Left lung (tissue), 10 donors: ENCODE results near the gene CDKN2AIP. TPM values are rescaled to one million over a fixed set of nuclear protein-coding genes. Genes with fewer than 3 reads are reported as not detected.

Experiments used
- ATAC-seq: fragments of 200-7000 bp; cut with Tn5 transposase; one replicate; pipeline ENCODE4 v1.9.1; 2020; ENCODE audit warnings: moderate library complexity
- DNase-seq, 4 donors: peaks; one replicate each; pipeline ENCODE4 v3.0.0-alpha.2; 2013 to 2020
- H3K27ac ChIP-seq, 2 donors: fragments of 200-600 bp; sonication (generic) in 1 of 2; one replicate each; pipeline versions ENCODE4 v1.5.0 to v1.8.0; 2020 to 2021
- H3K27me3 ChIP-seq, 2 donors: fragments of 200-600 bp; sonication (generic) in 1 of 2; one replicate each; pipeline versions ENCODE4 v1.5.0 to v1.8.0; 2020 to 2021
- H3K36me3 ChIP-seq, 2 donors: fragments of 200-600 bp; sonication (generic) in 1 of 2; one replicate each; pipeline versions ENCODE4 v1.5.0 to v1.8.0; 2020 to 2021
- H3K4me1 ChIP-seq, 2 donors: fragments of 200-600 bp; one replicate each; pipeline ENCODE4 v1.8.0; 2021
- H3K4me3 ChIP-seq, 2 donors: fragments of 200-600 bp; sonication (generic) in 1 of 2; one replicate each; pipeline versions ENCODE4 v1.5.0 to v1.8.0; 2020 to 2021; ENCODE audit warnings: mild to moderate bottlenecking in 1 of 2
- H3K9me3 ChIP-seq, 2 donors: fragments of 200-600 bp; sonication (generic) in 1 of 2; one replicate each; pipeline versions ENCODE4 v1.5.0 to v1.8.0; 2020 to 2021
- intact Hi-C, 2 donors: fragments of 100-400 bp; cut with DNase I; formaldehyde crosslinking; loops; one replicate each; pipeline versions ENCODE4 v1.11.2 to v1.14.2; 2022
- polyA plus RNA-seq, 6 donors: library from polyadenylated mRNA; unstranded; fragments of 120-200 nt; gene quantifications; one replicate each; pipeline ENCODE4 v1.2.1, GENCODE V29; 2013; ENCODE audit not compliant: insufficient read length in 6 of 6
- total RNA-seq, 2 donors: library from RNA; stranded (reverse); fragmentation: NEBNext Ultra II Directional; extraction: Animal tissue kit (Norgen Biotek cat#: 25700); gene quantifications; one replicate each; pipeline ENCODE4 v1.2.1, GENCODE V29; 2021
- TF ChIP-seq, protein P1 (sequence below), 2 donors: fragments of 200-600 bp; sonication (generic) in 1 of 2; IDR thresholded peaks; one replicate each; pipeline versions ENCODE4 v1.5.0 to v1.8.0; 2021; ENCODE audit warnings: antibody characterized with exemption in 2 of 2
- donor health status: DM: no; HTN: yes; CAD: no.
- donor health status: DM: no; HTN: no; CAD: no.

Gene CDKN2AIP
- total and polyA plus RNA-seq, 8 donors, result 10.1 to 33.3 (median 30.5) TPM

DNA sequence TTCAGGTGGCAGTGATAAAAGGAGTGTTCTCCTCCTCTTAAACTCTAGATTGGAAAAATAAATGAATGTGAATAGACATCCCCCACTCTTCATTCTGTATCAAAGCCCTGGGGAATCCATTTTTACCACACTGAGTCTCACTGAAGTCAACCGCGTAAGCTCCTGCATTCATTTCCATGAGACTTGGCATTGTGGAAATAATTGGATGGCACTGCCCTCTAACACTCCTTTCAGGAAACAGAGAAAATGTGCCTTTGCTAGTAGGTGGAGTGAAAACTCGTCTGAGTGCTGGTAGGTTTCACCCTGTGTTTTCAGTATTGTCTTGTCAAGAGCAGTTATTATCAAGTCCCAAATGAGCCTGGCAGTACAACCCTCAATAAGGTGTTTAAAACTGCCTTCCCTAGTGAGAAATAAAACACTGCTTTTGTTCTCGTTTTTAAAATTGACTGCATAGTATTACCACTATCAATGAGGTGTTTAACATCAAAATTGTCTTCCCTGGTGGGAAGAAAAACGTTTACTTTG, 9.7 kb upstream of the CDKN2AIP start:
- Histone ChIP-seq H3K27ac (no peak overlapping the region), H3K27me3 (no peaks in the 10 kb centered on the region), H3K9me3 (no peaks in the 10 kb centered on the region), H3K4me3 (no peak overlapping the region), H3K4me1 (peaks cover 0 to 7% of the 10 kb centered on the region in 2 donors), H3K36me3 (no peaks in the 10 kb centered on the region)
- intact Hi-C loops, result no loop called here
- DNase-seq (no peak), ATAC-seq (no peak)
- TF ChIP-seq, protein P1, sequence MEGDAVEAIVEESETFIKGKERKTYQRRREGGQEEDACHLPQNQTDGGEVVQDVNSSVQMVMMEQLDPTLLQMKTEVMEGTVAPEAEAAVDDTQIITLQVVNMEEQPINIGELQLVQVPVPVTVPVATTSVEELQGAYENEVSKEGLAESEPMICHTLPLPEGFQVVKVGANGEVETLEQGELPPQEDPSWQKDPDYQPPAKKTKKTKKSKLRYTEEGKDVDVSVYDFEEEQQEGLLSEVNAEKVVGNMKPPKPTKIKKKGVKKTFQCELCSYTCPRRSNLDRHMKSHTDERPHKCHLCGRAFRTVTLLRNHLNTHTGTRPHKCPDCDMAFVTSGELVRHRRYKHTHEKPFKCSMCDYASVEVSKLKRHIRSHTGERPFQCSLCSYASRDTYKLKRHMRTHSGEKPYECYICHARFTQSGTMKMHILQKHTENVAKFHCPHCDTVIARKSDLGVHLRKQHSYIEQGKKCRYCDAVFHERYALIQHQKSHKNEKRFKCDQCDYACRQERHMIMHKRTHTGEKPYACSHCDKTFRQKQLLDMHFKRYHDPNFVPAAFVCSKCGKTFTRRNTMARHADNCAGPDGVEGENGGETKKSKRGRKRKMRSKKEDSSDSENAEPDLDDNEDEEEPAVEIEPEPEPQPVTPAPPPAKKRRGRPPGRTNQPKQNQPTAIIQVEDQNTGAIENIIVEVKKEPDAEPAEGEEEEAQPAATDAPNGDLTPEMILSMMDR (IDR thresholded peaks at IDR 0.05), result no peak

DNA sequence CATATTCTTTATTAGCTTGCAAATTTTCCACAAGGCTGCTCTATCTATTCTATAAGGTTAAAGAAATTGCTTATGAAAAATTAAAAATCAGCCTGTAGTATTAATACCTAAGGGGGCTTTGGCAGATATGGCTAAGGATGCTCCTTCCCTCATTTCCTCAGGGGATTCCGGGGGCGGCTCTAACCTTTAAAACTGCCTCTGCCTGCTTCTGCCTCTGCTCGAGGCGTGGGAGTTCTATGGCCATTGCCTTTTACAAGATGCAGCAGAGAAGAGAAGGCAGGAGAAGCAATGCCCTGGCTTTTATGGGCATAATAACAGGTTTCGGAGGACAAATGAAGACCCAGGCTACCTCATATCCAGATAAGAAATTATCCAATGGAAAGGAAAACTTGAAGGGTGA, 8.6 kb upstream of the CDKN2AIP start:
- Histone ChIP-seq H3K36me3 (no peaks in the 10 kb centered on the region), H3K27ac (no peak overlapping the region), H3K4me3 (no peak overlapping the region), H3K4me1 (peaks cover 0 to 5% of the 10 kb centered on the region in 2 donors), H3K9me3 (no peaks in the 10 kb centered on the region), H3K27me3 (no peaks in the 10 kb centered on the region)
- no peak for DNase-seq
- intact Hi-C loops, result no loop called here
- no peak for ATAC-seq
- TF ChIP-seq, protein P1 (IDR thresholded peaks at IDR 0.05), result no peak

DNA sequence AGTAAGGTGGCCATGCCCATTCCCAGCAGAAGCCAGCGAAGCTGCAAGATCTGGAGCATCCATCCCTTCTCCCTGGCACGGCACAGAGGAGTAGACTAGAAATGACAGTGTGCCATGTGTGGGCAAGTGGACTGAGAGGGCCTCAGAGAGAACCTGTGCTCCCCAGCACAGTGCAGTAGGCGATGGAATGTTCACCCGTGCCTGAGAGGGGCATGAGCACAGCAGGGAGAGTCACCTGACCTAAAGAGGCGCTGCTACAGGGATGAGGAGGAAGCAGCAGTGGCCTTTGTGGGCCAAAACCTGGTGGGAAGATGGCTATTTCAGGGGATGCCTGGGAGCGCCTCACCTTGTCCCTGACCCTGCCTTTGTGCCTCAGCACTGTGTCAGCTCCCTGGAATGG, 8.0 kb upstream of the CDKN2AIP start:
- Histone ChIP-seq H3K4me1 (no peaks in the 10 kb centered on the region), H3K36me3 (no peaks in the 10 kb centered on the region), H3K4me3 (no peak overlapping the region), H3K27ac (no peak overlapping the region), H3K27me3 (no peaks in the 10 kb centered on the region), H3K9me3 (no peaks in the 10 kb centered on the region)
- TF ChIP-seq, protein P1 (IDR thresholded peaks at IDR 0.05), result no peak
- ATAC-seq (no peak), DNase-seq (no peak)
- intact Hi-C loops, result no loop called here

DNA sequence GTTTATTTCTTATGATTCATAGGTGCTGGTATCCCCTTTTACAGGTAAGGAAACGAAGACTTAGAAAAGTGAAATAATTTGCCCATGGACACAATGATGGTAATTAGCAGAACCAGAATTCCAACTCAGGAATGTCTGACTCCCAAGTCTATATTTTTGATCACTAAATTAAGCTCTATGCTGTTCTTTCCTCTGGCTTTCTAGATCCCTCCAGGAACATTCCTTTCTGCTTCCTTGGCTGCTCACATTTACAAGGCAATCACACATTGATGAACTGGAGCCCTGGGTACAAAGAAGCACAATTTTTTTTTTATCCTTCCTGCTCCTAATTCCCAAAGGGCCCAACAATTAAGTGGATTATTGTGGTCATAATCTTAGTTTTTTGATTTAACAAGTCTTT, 7.0 kb upstream of the CDKN2AIP start:
- DNase-seq (no peak), ATAC-seq (no peak)
- Histone ChIP-seq H3K4me1 (peaks cover 0 to under 1% of the 10 kb centered on the region in 2 donors), H3K36me3 (no peaks in the 10 kb centered on the region), H3K9me3 (no peaks in the 10 kb centered on the region), H3K27ac (no peak overlapping the region), H3K4me3 (no peak overlapping the region), H3K27me3 (no peaks in the 10 kb centered on the region)
- intact Hi-C loops, result no loop called here
- TF ChIP-seq, protein P1 (IDR thresholded peaks at IDR 0.05), result no peak

DNA sequence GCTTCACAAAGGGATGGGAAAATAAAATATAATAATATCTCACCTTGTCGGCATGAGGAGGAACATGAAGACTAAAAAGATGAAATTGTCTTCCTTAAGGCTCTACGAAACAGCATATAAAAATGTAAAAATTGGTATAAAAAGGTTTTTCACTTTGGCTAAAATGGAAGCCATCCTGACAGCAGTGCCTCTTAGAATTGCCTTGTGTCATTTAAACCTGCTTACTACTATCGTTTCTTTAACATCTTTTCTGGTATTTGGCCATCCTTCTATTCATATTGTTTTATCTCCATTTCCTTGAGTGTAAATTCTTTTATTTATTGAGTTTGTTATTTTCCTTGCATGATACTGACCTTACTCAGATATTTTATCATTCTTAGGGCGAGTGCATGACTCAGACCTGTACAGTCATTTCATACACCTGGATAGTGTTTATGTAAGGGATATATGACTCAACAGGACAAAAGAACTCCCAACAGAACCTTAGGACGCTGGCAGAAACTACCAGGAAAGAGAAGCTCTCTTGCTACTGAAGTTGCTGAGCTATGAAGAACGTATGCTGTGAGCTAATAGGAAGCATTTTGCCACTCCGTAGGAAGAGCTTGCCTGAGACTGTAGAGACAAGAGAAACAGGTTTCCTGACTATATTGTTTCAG, 5.8 kb upstream of the CDKN2AIP start:
- Histone ChIP-seq H3K36me3 (no peaks in the 10 kb centered on the region), H3K27ac (peak overlapping the region in 1 of 2 donors; percentile 62), H3K4me1 (peaks cover 0 to 12% of the 10 kb centered on the region in 2 donors), H3K9me3 (no peaks in the 10 kb centered on the region), H3K4me3 (no peak overlapping the region), H3K27me3 (no peaks in the 10 kb centered on the region)
- peak; percentile 85 for ATAC-seq
- intact Hi-C loops, result no loop called here
- TF ChIP-seq, protein P1 (IDR thresholded peaks at IDR 0.05), result no peak
- no peak for DNase-seq
